Natural killer cell (primary cell): ENCODE measurements around the gene ENO2. TPM values are rescaled to one million over a fixed set of nuclear protein-coding genes. Genes with fewer than 3 reads are reported as not detected.

Experiments used
- ATAC-seq, 3 donors: fragments of 150-1000 bp in 2 of 3; fragments of 200-7000 bp in 1 of 3; cut with Tn5 transposase; 1 replicate in 1 of 3; 2 replicates in 2 of 3; pipeline ENCODE4 v1.10.0; 2021; ENCODE audit warnings: mild to moderate bottlenecking in 2 of 3, moderate library complexity in 2 of 3
- DNase-seq, 2 donors: peaks; one replicate each; pipeline versions ENCODE4 v3.0.0 to v3.0.0-alpha.2; 2013 to 2021; ENCODE audit warnings: mixed read lengths in 1 of 2
- H3K27ac ChIP-seq: one replicate; pipeline ENCODE4 v1.5.1; 2013; ENCODE audit warnings: mild to moderate bottlenecking, low read length
- H3K27me3 ChIP-seq: one replicate; pipeline ENCODE4 v1.6.1; 2013; ENCODE audit warnings: low read length; ENCODE audit not compliant: control insufficient read depth, insufficient read depth
- H3K36me3 ChIP-seq: one replicate; pipeline ENCODE4 v1.6.1; 2013; ENCODE audit warnings: low read length; ENCODE audit not compliant: control insufficient read depth, insufficient read depth
- H3K4me1 ChIP-seq: one replicate; pipeline ENCODE4 v1.6.1; 2013; ENCODE audit warnings: low read length; ENCODE audit not compliant: control insufficient read depth, insufficient read depth
- H3K4me3 ChIP-seq: one replicate; pipeline ENCODE4 v1.5.1; 2013; ENCODE audit warnings: low read length
- H3K9me3 ChIP-seq: one replicate; pipeline ENCODE4 v1.6.1; 2013; ENCODE audit warnings: low read length; ENCODE audit not compliant: control insufficient read depth, insufficient read depth
- H3K27ac Mint-ChIP-seq, 2 donors: one replicate each; pipeline ENCODE4 v1.8.0; 2022; ENCODE audit warnings: mild to moderate bottlenecking in 2 of 2, mixed read lengths in 2 of 2, moderate library complexity in 1 of 2
- H3K27me3 Mint-ChIP-seq, 2 donors: one replicate each; pipeline ENCODE4 v1.8.0; 2022; ENCODE audit warnings: low read depth in 2 of 2, mixed read lengths in 2 of 2
- H3K36me3 Mint-ChIP-seq: one replicate; pipeline ENCODE4 v1.8.0; 2022; ENCODE audit warnings: mixed read lengths
- H3K4me1 Mint-ChIP-seq, 2 donors: one replicate each; pipeline ENCODE4 v1.8.0; 2022; ENCODE audit warnings: mixed read lengths in 2 of 2
- H3K4me3 Mint-ChIP-seq: one replicate; pipeline ENCODE4 v1.8.0; 2022; ENCODE audit warnings: mild to moderate bottlenecking, moderate library complexity, mixed read lengths
- H3K9me3 Mint-ChIP-seq, 2 donors: one replicate each; pipeline ENCODE4 v1.8.0; 2022; ENCODE audit warnings: mixed read lengths in 2 of 2
- CTCF ChIP-seq: fragments of 200-600 bp; IDR thresholded peaks from one replicate; pipeline ENCODE4 v1.8.0; 2022; ENCODE audit warnings: antibody characterized with exemption
- WGBS: methylation state at CpG from one replicate; pipeline ENCODE4 v1.1.7; 2013; ENCODE audit warnings: missing lambda C conversion rate; ENCODE audit not compliant: insufficient coverage; 5-methylcytosine and 5-hydroxymethylcytosine counted together
- intact Hi-C: fragments of 100-400 bp; cut with micrococcal nuclease; formaldehyde crosslinking; loops from one replicate; pipeline ENCODE4 v1.14.2; 2022
- total RNA-seq, 4 donors: library from RNA; stranded (reverse); fragments of 120-200 nt in 1 of 4; gene quantifications; one replicate each; pipeline versions ENCODE4 v1.2.3 to v1.2.4, GENCODE V29; 2013 to 2022

The ENO2 gene
- total RNA-seq, 3 donors from 2014 or later (not counting 1 experiment from before 2014, with no cell fraction given): 21.6 to 30.8 (median 23.1) TPM

DNA sequence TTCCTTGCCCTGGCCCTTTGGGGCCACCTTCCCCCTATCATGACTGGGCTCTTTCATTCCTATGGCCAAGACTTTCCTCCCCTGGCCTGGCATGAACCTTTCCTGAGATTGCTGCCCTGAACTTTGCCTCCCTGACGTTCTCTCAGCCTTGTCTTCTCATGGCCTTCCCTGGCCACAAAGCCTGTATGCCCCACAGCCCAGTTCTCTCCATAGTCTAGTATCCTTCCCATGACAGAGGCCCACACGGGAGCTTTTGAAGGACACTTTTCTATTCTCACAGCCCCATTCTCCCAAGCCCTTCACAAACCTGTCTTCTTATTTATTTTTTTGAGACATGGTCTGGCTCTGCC, 24.8 kb downstream of the ENO2 start:
- Histone ChIP-seq H3K27ac (no peak overlapping the region), H3K4me1 (peaks cover 40% of the 10 kb centered on the region), H3K27me3 (no peaks in the 10 kb centered on the region), H3K36me3 (peaks cover 4% of the 10 kb centered on the region), H3K9me3 (no peaks in the 10 kb centered on the region), H3K4me3 (no peak overlapping the region)
- 95% methylated on average over 2 of the region's 2 CpGs for WGBS
- no peak for TF ChIP-seq CTCF
- DNase-seq: no peak
- intact Hi-C loops: no loop called here
- H3K4me3 Mint-ChIP-seq: peak overlapping the region; percentile 43
- no peaks in the 10 kb centered on the region for H3K36me3 Mint-ChIP-seq
- H3K4me1 Mint-ChIP-seq: peaks cover 24 to 45% of the 10 kb centered on the region in 2 donors
- H3K9me3 Mint-ChIP-seq: no peaks in the 10 kb centered on the region
- peak overlapping the region; percentile 65 to 90 for H3K27ac Mint-ChIP-seq
- no peak for ATAC-seq
- H3K27me3 Mint-ChIP-seq: no peaks in the 10 kb centered on the region

- Mint-ChIP-seq H3K9me3 (no peaks in the 10 kb centered on the region), H3K4me1 (peaks cover 38 to 61% of the 10 kb centered on the region in 2 donors), H3K36me3 (no peaks in the 10 kb centered on the region), H3K27me3 (no peaks in the 10 kb centered on the region), H3K27ac (peak overlapping the region in 1 of 2 donors; percentile 98), H3K4me3 (no peak overlapping the region)
- Histone ChIP-seq H3K4me3 (no peak overlapping the region), H3K27ac (no peak overlapping the region), H3K9me3 (no peaks in the 10 kb centered on the region), H3K4me1 (peaks cover 53% of the 10 kb centered on the region), H3K36me3 (no peaks in the 10 kb centered on the region), H3K27me3 (no peaks in the 10 kb centered on the region)
- intact Hi-C loops: no loop called here
- TF ChIP-seq CTCF: no peak
- 94% methylated on average over 12 of the region's 12 CpGs for WGBS
- DNase-seq: no peak
- ATAC-seq: no peak
Observed at GRCh38 chr12:6941267-6941666, 26.9 kb downstream of the ENO2 start.

DNA sequence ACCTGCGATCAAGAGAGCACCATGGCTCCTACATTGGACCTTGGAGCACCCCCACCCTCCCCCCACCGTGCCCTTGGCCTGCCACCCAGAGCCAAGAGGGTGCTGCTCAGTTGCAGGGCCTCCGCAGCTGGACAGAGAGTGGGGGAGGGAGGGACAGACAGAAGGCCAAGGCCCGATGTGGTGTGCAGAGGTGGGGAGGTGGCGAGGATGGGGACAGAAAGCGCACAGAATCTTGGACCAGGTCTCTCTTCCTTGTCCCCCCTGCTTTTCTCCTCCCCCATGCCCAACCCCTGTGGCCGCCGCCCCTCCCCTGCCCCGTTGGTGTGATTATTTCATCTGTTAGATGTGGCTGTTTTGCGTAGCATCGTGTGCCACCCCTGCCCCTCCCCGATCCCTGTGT, 27.4 kb downstream of the ENO2 start:
- DNase-seq (no peak), ATAC-seq (no peak)
- Mint-ChIP-seq H3K9me3 (no peaks in the 10 kb centered on the region), H3K4me3 (no peak overlapping the region), H3K27me3 (no peaks in the 10 kb centered on the region), H3K27ac (peak overlapping the region in 1 of 2 donors; percentile 98), H3K4me1 (peaks cover 37 to 61% of the 10 kb centered on the region in 2 donors), H3K36me3 (no peaks in the 10 kb centered on the region)
- 95% methylated on average over 5 of the region's 12 CpGs for WGBS
- no peaks in the 10 kb centered on the region for H3K27me3 ChIP-seq
- H3K4me3 ChIP-seq: no peak overlapping the region
- H3K27ac ChIP-seq: no peak overlapping the region
- TF ChIP-seq CTCF: no peak
- H3K9me3 ChIP-seq: no peaks in the 10 kb centered on the region
- H3K4me1 ChIP-seq: peaks cover 53% of the 10 kb centered on the region
- H3K36me3 ChIP-seq: no peaks in the 10 kb centered on the region
- intact Hi-C loops: no loop called here

- intact Hi-C loops: no loop called here
- Histone ChIP-seq H3K27ac (no peak overlapping the region), H3K4me1 (peaks cover 54% of the 10 kb centered on the region), H3K36me3 (no peaks in the 10 kb centered on the region), H3K4me3 (no peak overlapping the region), H3K9me3 (no peaks in the 10 kb centered on the region), H3K27me3 (no peaks in the 10 kb centered on the region)
- Mint-ChIP-seq H3K4me1 (peaks cover 42 to 62% of the 10 kb centered on the region in 2 donors), H3K9me3 (no peaks in the 10 kb centered on the region), H3K27ac (peak overlapping the region; percentile 98 to 99), H3K36me3 (no peaks in the 10 kb centered on the region), H3K27me3 (no peaks in the 10 kb centered on the region), H3K4me3 (peak overlapping the region; percentile 28)
- no peak for ATAC-seq
- no peak for DNase-seq
- WGBS: 87% methylated on average over 11 of the region's 11 CpGs
- TF ChIP-seq CTCF: no peak
Observed at GRCh38 chr12:6942331-6942665, 27.9 kb downstream of the ENO2 start.
